ENCODE measurements around the gene AP1G1. TPM values are rescaled to one million over a fixed set of nuclear protein-coding genes. Genes with fewer than 3 reads are reported as not detected.
A peak's percentile ranks its signal among the peaks of the same experiment; 100 is the strongest.

Gene AP1G1
- polyA plus RNA-seq, 2 of the 4 experiments (the other 2 are of a cell fraction) = 38.1 to 85.6 TPM

GRCh38 chr16:71845639-71846430 is 37.2 kb upstream of the AP1G1 start, which contains the start of gene ATXN1L (continued):
- TF ChIP-seq REST (IDR thresholded peaks at IDR 0.05) (0 out of 2 replicates have a peak, but pooled peaks have one; percentile 18), RNF2 (IDR thresholded peaks at IDR 0.05; ENCODE audit: borderline replicate concordance, low read depth) (no peak), FOSB (CRISPR knock-in tag; IDR thresholded peaks at IDR 0.05) (no peak), RAD21 (conservative IDR thresholded peaks at IDR 0.05 in 1 of 2, IDR thresholded peaks at IDR 0.05 in 1 of 2) (peak in 1 of 2 experiments; percentile 29; a peak in 1 of 5 replicates), JUN (IDR thresholded peaks at IDR 0.05) (peak; percentile 70 to 92), FOSL2 (IDR thresholded peaks at IDR 0.05) (no peak), FOSL2 (CRISPR knock-in tag; IDR thresholded peaks at IDR 0.05) (peak; percentile 43; the same call in 1 of the 2 replicates), MAX (IDR thresholded peaks at IDR 0.05) (peak; percentile 67)

DNA sequence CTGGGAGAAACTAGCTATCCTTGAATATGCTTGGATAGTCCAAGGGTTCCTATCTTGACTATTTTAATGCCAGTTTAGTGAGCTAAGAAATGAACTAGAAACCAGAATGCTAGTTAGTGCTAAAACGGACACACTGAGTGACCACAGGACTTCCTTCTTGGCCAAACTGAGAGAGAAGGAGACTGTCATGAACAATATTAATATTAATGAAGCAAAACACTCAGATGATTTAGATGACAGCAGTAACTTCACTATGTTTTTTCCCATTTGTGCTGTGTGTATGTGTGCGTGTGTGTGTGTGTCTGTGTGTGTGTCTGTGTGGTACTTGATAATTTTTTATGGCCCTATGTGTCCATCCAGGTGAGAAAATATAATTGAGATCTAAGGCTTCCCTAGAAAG is 34.9 kb upstream of the AP1G1 start:
- Histone ChIP-seq H3K27ac (no peak overlapping the region), H3K4me3 (no peak overlapping the region), H3K9me3 (no peaks in the 10 kb centered on the region), H3K4me1 (peaks cover 7% of the 10 kb centered on the region), H3K4me2 (no peak overlapping the region)
- DNase-seq (ENCODE audit: low read depth in 1 of 2, low spot score in 1 of 2) (no peak), ATAC-seq (no peak), FAIRE-seq (no peak)
- ChIA-PET POLR2A (no interaction called here), CTCF (interaction anchor here (0.9 to 1.6 kb wide), 3 partner anchors 9 to 118 kb away, joined by 3 to 5 read pairs (median 3); no protein-coding TSS in a partner anchor)
- WGBS (ENCODE audit: missing lambda C conversion rate) = 74% methylated on average over 2 of the region's 2 CpGs
- TF ChIP-seq ESRRA (IDR thresholded peaks at IDR 0.05; ENCODE audit: borderline replicate concordance, low read length) = no peak
- no peak for TF ChIP-seq RFX5 (IDR thresholded peaks at IDR 0.05)
- TF ChIP-seq SREBF2 (IDR thresholded peaks at IDR 0.05) = no peak

- DNase-seq (ENCODE audit: low read depth in 1 of 2, low spot score in 1 of 2) (no peak), FAIRE-seq (no peak), ATAC-seq (no peak)
- TF ChIP-seq NR3C1 (IDR thresholded peaks at IDR 0.05) (no peak), MAX (IDR thresholded peaks at IDR 0.05) (no peak)
- no peak overlapping the region for H3K4me3 ChIP-seq
- no peak overlapping the region for H3K4me2 ChIP-seq
- no peak overlapping the region for H3K27ac ChIP-seq
- ChIA-PET POLR2A (no interaction called here), CTCF (interaction anchor here (0.7 to 1.0 kb wide), 3 partner anchors 10 to 121 kb away, joined by 3 read pairs; no protein-coding TSS in a partner anchor)
- no peaks in the 10 kb centered on the region for H3K4me1 ChIP-seq
- H3K9me3 ChIP-seq = no peaks in the 10 kb centered on the region
- 53% methylated on average over 7 of the region's 7 CpGs for WGBS (ENCODE audit: missing lambda C conversion rate)
These were observed 31.4 kb upstream of the AP1G1 start for GRCh38 chr16:71840052-71840451.

DNA sequence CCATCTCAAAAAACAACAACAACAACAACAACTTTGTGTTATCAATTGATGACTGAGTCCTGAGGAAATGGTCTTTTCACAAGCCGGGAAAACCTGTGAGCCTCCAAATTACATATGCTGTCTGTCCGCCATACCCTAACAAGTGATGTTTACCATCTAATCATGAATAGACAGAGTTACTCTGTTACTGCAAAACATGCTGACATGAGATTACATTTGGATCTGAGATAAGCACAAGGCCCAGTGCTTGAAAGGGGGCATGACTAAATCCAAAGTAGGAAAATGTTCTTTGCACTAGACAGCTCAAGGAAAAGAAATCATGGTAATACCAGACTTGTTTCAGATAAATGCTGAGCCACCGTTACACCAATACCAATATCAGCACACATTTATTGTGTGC is 28.5 kb upstream of the AP1G1 start:
- H3K4me3 ChIP-seq = no peak overlapping the region
- FAIRE-seq = no peak
- ATAC-seq = no peak
- H3K9me3 ChIP-seq = no peaks in the 10 kb centered on the region
- no peak overlapping the region for H3K4me2 ChIP-seq
- no peak for TF ChIP-seq POLR2A (IDR thresholded peaks at IDR 0.05; ENCODE audit: low read length)
- TF ChIP-seq ZSCAN20 (CRISPR knock-in tag; IDR thresholded peaks at IDR 0.05) = no peak
- H3K4me1 ChIP-seq = no peaks in the 10 kb centered on the region
- CTCF ChIA-PET = no interaction called here
- H3K27ac ChIP-seq = no peak overlapping the region
- WGBS (ENCODE audit: missing lambda C conversion rate) = 93% methylated on average over 3 of the region's 3 CpGs
- POLR2A ChIA-PET = no interaction called here
- DNase-seq (ENCODE audit: low read depth in 1 of 2, low spot score in 1 of 2) = no peak
